Glomerular endothelial cell (primary cell): Measurements from ENCODE around the gene DNAH17. TPM values are rescaled to one million over a fixed set of nuclear protein-coding genes. Genes with fewer than 3 reads are reported as not detected.
A peak's percentile ranks its signal among the peaks of the same experiment; 100 is the strongest.

Source experiments
- DNase-seq: peaks from one replicate; pipeline ENCODE4 v3.0.0-alpha.2; 2011; ENCODE audit warnings: low read depth, low spot score; ENCODE audit errors: extremely low read depth
- total RNA-seq: library from RNA; depleted of rRNA; stranded (reverse); fragments of >200 nt; gene quantifications from 2 replicates; pipeline ENCODE4 v1.2.3, GENCODE V29; 2015

Gene DNAH17
- total RNA-seq, 1 donor from 2014 or later, result not detected

DNA sequence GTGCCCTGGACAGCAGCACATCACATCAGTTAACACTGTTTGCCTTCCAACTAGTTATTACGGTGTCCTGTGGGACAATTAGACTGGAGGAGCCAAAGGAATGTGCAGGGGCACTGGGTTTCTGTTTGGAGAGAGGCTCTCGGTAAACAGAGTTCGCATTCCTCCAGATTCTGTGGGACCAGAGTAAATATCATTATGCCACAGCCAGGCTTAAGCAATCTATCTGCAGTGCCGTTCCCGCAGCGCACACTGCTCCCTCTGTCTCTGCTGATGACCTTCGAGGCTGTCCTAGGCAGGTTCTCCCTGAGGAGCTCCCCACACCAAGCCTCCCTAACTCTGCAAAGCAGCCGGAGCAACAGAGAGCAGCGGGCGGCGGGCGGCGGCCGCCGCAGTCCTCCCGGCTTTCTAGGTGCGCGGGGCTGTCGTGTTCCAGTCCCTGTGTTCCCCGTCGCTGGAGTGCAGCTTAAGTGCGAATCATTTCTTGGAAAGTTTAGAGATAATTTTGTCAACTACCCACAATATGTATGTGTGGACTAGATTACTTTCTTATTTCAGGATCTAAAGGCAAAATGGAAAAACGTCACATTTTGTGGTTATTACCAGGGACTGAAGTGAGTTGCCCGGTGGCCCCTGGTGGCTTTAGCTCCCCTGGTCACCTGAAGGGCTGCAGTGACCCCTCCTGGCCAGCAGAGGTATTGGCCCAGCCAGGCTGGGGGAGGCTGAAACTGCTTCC is 155.5 kb downstream of the DNAH17 start:
- DNase-seq, result no peak

DNA sequence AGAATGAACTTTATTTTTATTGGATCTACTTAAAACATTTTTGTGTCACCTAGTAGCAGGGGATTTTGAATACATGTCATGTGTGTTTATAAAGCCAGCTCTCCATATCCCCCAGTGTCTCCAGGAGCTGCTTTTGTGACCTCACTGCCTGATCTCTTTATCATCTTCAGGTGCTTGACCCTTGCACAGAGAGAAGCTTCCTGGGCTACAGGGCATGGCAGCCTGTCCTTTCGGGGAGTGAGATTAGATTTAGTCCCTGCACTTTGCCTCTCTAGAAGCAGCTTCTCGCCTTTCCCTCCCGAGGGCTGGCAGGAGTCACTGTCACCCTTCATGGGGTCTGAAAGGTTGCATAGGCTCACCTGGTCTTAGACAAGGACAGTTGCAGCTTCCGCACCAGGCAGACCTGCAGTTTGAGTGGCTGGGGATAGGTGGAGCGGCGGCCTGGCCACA is 156.1 kb downstream of the DNAH17 start:
- no peak for DNase-seq

DNA sequence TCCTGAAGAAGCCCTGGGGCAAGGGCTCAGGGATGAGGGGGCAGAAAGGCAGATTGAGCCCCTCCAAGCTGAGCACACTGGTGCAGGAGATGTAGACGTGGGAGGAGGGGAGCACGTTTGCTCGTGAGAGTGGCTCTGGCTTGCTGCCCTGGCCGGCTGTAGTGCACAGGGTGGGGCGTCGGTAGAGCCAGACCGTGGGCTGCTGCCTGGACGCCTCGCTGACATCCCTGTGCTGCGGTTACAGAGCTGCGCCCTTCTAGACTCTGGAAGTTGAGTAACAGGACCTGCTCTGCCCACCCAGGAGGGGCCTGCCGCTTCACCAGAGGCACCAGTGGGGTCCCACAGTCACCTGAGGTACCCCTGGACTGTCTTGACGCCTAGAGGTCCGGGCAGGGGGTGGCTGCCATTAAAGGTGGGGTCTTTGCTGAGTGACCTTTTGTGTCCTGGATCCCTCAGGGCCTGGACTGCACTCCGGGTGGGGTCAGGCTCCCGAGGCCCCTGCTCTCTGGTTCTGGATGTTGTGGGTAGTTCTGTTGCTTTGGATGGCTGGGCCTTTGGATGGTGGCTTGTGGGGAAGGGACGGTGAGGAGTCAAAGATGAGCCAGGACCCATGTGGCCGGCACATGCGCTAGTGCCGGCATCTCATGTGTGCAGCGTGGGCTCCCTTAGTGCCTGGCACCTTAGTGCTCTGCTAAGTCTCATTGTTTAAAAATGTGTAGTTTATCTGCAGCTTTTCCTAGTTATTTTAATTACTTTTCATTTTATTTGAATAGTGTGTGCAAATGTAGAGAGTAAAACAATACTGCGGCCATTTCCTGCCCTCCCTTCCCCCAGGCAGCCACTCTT is 157.0 kb downstream of the DNAH17 start:
- DNase-seq, result no peak

DNA sequence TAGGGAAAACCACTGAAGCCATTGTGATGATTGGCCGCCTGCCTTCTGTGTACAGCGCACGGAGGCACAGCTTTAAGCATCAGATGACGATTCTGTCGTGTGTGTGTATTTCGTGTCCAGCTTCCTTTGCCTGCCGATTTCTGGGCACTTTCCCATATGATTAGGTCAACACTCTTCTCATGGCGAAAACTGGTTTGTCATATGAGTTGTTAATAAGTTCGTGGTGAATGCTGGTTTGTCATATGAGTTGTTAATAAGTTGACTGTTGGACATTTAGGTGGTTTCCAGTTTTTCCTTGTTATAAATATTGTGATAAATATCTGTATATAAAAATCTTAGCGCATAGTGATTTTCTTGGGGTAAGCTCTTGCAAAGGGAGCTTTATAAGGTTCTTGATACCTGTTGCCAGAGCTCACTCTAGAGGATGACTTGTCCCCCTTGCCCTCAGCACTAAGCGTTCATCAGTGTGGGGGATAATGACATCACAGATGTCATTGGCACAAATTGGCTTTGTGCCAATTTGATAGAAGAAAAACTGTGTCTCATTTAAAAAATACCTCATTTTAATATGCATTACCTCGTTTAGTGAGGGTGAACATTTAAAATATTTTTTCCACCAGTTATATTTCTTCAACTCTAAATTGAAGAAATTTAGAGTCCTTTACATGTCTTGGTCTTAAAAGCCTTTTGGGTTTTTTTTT is 158.7 kb downstream of the DNAH17 start:
- DNase-seq, result no peak

DNA sequence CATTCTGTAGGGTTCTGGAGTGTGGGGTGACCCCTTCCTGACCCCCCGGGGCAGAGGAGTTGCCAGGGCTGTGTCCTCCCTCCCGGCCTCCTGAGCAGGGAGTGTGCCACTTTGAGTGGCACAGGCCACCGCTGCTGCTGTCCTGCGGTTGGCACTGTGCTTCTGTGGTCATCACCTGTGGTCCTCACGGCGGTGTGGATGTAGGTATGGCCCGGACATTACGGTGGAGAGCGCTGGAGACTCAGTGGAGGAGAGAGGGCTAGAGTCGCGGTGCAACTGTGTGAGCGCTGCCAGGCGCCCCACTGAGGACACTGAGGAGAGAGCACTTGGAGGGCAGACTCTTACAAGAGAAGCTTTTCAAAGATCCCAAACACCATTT is 159.7 kb downstream of the DNAH17 start:
- DNase-seq, result no peak

DNA sequence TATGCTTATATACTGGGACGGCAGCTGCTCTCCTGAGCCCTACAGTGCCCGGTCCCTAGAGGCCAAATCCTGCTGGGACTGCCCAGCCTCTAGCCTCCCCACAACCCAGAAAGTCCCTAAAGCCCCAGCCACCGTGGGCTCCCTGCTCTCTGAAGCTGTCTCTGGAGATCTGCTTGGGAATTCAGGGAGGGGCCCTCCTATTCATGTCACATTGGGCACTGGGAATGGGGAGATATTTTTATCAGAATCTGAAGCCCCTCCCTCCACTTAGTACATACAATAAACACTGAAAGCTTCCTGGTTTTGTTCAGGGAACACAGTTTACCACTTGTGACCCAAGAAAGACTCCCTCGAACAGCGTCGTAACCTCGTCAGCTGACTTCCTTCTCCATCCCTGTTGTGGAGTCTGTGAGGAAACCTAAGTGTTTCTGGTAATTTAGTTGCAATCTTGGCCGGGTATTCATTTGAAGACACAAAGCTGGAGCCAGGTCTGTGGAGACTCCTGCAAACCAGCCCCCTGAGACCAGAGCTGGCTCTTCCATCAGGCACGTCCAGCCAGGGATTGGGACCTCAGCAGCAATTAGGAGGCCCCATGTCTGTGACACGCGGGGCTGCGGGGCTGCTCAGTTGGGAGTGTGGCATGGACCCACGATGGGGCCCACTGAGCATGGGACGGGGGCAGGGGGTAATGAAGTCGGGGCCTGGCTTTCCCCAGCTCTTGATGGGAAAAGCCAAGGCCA is 160.2 kb downstream of the DNAH17 start:
- DNase-seq, result peak; percentile 86

DNA sequence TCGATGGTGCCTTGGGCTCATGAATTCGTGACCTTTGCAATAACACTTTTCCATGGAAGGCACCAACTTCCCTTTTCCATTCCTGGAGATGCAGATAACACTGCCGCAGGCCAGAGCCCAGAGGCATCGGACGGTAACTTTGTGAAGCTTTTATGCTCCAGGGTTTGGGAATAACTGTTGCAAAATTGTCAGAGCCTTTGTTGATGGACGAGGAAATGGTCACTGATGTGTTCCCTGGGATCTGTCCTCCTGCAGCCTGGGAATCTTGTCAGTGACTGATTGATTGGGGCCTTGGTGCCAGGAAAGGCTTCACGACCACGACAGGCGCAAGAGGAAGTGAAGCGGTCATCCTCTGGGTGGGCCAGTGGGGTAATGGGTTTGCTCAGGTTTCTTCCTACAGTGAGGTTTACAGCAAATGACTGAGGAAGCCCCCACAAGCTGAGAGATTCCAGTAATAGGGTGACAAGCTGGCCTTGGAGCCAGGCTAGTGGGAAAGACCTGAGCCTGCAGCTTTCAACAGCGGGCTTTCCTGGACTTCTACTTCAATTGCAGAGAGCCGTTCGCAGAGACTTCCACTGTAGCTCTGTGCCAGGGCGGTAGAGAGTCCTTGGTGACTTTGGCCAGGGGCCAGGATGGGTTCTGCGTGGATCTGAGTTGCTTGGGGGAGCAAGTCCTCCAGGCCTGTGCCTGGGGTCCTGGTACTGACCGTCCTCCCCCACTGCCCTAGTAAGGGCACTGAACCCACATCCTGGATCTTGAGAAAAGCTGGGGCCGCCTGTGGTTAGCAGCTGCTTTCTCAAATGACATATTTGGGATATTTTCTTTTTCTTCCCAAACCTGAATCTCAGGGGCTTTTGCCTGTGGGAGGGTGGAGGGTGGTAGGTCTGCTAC is 161.1 kb downstream of the DNAH17 start:
- DNase-seq, result no peak

DNA sequence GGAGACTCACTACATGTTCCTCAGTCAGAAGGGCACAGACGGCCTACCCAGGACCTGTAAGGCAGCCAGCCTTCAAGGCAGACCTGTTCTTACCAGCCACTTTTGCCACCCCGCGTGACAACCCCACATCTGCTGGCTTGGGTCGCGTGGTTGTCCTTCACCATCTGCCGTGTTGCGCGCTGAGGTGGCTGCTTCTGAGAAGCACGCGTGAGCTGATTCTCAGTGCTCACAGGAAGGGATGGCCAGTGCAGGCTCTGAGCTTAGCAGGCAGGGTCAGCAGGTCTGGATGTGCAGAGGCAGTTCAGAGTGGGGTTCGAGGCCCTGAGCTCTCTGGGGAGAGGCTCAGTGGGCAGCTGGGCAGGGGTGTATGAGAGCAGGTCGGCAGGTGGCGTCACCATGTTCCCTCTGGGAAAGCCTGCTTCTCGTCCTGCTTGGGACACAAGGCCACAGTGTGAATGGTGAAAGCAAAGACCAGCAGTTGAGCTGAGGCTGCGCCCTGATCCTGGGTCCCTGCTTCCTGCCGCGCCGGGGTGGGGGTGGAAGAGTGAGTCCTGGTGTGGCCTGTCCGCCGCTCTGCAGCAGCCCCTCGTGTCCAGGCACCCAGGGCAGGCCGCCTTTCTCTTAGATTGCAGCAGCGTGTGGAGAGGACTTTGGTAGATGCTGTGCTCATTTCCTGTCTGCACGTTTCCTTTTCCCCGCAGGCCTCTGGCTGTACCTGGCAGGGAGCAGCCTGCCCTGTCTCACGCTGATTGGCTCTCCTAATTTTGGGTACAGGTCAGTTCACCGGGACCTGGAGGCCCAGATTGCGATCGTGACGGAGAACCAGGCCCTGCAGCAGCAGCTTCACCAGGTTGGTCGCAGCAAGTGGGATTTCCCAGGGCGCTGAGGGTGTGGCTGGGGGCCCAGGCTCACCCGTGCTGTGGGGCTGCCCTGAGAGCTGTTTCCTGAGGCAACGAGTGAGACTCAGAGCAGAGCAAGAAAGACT is 162.7 kb downstream of the DNAH17 start:
- no peak for DNase-seq

DNA sequence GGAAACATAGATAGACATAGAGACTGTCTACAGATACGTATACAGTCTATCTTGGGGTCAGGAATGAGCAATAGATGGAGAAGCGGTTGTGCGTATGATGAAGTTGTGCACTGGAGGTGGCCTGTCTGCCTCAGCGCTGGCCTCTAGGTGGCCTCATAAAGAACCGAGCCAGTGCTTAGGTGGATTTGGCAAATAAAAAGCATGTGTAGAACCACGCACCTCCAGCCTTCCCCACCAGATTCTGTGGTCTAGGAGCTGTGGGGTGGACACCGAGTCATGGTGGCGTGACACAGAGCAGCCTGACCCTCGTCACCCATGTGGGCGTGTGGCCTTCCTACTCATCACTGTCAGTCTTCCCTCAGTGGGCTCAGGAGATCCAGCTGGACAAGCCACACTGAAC is 164.8 kb downstream of the DNAH17 start:
- DNase-seq, result no peak

DNA sequence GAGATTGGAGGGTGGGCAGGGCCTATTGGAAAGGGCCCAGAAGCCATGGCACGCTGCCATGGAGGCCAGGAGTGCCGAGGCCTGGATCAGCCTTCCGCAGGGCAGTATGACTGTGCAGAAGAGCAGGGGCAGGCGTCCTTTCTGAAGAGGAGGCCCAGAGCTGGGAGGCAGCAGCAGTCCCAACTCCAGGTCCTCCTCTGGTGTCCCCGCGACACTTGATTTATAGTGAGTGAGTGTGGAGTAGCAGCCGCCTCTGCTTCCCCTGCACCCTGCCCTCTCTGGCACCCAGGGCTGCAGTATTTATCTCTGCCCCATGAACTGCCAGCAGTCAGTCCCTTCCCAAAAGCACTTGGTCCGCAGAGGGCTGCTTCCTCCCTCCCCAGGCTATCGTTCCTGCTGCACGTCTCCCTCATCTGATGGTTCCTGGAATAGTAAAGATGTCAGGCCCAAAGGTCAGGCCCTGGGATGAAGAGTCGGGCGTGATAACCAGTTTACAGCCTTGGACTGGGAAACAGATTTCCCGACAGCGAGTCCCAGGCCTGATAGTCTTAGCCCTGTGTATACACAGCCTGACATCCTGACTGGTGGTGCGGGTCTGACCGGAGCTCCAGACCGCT is 165.8 kb downstream of the DNAH17 start:
- DNase-seq, result no peak

DNA sequence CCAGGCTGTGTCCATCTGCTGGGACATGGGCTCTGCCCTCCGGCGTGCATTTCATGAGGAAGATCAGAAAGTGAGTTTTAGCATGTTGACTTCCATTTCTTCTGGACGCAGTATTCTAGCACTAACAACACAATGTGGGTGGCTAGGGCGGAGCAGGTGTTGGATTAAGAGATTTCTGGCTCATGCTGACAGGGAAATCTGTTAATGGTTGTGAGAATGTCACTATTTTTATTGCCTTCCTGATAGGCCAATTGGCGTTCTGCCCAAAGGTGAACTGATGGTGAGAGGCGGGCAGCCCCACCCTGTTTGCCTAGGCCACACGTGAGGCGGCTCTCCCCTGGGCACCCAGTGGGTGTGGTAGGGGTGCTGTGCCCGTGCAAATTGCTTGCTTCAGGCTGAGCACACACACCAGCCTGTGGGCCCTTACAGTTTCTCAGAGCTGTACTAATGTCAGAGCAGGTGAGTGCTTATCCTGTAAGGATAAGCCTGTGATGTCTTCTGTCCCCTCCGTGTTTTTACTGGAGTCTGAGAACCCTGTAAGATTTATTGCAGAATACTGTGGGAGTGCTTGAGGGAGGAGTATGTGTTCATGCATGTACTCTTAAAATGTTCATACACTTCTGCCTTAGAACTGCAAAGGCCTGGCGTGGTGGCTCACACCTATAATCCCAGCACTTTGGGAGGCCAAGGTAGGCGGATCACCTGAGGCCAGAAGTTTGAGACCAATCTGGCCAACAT is 167.8 kb downstream of the DNAH17 start:
- DNase-seq, result no peak

DNA sequence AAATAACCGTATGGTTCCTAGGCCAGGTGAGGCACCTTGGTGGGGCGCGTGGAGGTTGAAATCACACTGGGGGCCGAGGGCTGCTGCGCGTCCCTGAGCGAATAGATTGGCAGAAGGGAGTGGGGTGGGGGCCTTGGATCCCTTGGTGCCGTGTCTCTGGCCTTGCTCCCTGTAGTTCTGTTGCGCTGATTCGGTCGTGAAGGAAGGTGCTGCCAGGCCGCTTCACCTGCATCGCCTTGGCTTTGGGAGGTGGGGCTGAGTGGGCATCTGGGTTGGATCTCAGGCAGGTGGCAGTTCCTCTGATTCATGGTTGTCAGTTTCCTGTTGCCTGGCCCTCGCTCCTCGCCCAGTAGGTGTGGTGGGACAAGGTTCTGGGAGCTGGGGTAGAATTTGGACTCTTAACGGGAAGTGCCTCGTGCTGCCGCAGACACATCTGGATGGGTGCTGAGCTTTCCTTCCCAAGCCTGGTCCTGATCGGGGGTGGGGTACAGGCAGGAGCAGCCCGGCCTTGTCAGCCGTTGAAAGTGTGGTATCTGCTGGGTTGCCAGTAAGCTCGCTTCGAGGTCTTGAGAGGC is 168.6 kb downstream of the DNAH17 start:
- no peak for DNase-seq

DNA sequence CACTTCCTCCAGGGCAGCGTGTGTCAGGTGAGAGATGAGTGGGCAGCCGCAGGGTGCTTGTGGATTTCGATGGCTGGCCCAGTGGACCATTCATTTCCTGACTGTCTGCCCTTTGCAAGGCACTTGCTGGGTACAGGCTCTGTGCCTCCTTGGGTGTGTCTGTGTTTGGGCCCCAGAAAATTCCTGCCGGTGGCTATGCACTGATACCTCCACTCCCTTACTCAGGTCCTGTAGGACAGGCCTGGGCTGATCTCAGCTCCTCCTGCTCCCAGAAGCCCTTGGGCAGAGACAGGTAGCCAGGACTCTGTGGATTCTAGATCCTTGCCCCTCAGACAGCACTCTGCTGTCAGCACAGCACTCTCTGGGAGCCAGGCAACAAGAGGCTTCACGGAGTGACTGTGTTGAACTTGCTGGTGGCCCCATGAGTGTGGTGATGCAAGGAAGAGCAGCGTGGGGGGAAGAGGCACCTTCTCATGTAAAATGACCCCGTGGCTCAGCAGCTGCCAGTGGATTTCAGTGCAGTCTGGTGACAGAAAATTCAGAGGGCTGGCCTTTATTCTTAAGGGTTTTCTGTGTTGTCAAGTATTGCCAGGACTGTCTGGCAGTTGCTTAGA is 169.7 kb downstream of the DNAH17 start:
- no peak for DNase-seq

DNA sequence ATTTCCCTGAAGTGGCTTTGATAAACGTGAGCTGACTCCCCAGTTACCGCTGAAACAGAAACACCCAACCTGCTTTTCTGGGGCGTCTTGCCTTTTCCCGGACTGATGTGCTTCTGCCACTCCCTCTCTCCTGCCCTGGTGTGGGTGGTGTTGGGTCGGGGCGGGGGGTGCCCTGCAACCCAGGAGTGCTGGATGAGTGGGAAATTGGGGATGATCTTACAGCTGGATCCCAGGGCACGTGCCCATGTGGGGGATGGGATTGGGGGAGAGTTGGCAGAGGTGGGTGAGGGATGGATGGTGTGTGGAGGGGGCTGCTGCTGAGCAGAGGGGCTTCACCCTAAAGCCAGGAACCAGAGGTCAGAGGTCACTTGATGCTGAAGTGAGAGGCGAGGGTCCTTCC is 170.3 kb downstream of the DNAH17 start:
- no peak for DNase-seq

DNA sequence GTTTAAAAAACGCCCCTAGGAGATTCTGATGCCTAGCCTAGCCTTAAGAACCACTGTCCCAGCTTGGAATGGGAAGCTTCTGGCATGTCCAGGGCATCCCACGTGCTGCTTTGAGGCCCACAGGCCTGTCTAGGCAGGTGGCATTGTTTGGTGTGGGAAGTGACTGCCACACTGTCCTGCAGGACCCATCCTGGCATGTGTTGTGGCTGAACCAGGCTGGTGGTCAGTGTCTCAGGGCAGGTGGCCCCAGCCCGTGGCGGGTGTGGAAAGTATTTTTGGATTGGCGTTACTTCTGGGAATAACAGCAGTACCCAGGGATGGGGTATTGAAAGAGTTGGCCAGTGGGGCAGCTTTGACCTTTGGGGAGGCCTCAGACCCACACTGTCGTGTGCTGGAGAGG is 170.8 kb downstream of the DNAH17 start:
- DNase-seq, result no peak

DNA sequence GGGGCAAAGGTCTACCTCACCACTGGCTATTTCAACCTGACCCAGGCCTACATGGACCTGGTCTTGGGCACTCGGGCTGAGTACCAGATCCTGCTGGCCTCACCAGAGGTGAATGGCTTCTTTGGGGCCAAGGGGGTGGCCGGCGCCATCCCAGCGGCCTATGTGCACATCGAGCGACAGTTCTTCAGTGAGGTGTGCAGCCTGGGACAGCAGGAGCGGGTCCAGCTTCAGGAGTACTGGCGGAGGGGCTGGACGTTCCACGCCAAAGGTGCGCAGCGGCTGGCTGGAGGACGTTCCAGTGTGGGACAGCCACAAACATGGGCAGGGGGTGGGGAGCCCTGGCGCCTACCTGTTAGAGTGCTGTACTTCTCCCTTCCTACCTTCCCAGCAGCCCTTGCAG is 173.4 kb downstream of the DNAH17 start:
- DNase-seq, result no peak

DNA sequence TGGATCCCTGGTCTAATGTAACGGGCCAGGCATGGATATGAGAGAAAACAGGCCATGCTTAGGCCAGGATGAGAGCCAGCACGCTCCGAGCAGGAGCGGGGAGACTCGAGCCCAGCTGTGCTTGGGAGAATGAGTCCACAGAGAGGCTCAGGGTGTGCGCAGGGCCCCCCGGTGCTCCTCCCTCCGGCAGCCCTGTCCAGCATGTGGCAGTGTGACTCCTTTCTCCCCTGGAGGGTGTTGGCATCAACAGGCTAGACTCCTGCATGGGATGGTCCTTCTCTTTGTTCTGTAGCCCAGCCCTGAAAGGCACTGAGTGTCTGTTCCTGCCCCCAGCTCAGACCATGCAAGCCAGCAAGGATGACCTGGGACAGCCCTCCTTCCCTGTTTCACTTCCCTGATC is 175.3 kb downstream of the DNAH17 start:
- no peak for DNase-seq
